ENCODE measurements around the gene PCDH1.
A peak's percentile ranks its signal among the peaks of the same experiment; 100 is the strongest.

The PCDH1 gene

DNA sequence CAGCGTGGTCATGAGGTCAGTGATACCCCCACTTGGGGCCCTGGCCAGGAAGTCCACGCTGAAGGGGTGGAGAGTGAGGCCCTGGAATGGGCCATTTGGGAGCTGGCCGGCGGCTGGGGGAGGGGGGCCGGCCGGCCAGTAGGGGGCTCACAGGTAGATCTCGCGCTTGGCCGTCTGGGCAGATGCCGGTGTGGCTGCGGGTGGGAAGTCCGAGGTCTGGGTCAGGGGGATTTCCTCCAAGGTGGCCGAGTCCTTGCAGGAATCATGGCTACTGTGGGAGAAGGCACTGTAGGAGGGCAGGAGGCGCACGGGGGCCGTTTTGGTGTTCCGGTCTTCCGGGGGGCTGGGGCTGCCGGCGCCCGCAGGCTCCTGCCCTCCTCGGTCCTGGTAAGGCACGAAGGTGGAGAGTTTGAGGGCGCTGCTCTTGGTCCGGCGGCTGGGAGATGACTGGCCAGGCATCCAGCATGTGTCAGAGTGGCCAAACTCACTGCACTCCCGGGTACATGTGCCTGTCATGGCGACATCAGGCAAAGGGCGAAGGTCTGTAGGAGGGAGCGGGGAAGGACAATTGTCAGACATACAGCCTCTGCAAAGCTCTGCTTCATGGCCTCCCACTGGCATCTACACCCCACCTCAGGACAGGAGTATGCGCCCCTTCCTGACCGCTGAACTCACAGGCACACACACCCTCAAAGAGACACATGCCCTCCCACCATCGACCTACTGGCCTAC, 24.1 kb downstream of the PCDH1 start:
- DNase-seq (no peak), ATAC-seq (no peak)

- DNase-seq: no peak
- no peak for ATAC-seq
These were observed 25.8 kb downstream of the PCDH1 start for GRCh38 chr5:141852448-141852847.

DNA sequence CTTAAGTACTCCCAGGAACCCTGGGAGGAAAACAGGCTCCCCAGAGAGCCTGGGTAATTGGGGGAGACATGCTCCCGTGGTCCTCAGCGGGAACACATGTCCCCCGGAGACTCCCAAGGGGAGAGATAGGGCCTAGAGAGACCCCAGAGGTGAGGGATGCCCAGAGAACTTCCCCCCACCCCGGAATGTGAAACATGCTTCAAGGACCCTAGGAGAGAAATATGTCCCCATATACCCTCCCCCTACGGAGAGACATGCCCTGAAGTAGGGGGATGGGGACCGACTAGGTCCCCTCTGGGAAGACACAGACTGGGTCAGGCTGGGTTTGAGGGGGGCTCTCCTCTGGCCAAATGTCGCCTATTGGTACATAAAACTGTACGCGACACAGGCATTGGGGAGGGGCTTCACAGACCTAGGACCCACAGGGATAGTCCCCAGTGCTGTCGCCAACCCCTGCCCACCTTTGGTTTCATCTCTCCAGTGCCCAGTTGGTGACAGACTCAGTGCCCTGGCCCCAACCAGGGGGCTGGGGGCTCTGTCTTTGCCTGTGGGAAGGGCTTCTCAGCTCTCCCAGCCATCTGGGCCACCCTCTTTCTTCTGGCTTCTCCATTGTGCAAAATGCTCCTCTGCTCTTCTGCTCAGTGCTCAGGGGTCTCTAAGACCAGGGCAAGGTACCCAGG, 26.9 kb downstream of the PCDH1 start:
- DNase-seq (no peak), ATAC-seq (no peak)

DNA sequence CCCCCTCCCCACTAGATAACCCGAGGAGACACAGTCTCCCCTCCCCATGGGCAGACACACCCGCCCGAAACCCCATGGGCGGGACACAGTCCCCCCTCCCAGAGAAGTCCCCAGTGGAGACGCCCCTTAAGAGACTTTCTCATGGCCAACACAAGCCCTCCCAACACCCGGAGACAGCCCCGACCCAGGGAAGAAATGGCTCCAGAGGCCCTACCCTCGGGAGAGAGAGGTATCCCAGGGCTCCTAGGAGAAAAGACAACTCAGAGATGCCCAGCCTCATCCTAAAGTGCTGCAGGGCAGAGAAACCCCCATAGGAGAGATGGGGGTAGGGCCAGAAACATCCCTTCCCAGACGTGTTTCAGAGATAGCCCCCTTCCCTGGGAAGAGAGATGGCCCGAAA, 27.4 kb downstream of the PCDH1 start:
- DNase-seq: no peak
- ATAC-seq: no peak

DNA sequence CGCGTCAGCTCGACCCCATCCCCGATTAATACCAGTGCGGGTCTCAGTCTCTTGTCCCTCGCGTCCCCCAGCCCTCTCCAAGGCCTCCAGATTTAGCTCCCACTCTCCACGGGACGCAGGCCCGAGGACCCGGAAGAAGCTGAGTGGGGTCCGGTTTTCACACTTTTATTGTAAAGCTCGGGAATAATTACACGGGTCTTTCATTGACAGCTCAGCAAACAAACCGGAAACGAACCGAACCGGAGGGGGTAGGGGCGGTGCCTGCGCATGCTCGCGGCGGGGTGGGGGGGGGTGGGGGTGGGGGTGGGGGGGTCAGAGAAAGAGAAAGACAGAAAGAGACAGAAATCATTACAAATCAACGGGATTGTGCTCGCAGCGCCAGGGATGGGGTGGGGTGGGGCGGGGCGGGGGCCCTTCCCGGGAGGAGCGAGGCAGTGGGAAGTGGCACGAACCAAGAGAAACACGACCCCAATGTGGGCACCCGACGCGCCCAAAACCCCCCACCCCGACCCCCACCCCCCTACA, 27.9 kb downstream of the PCDH1 start:
- peak; percentile 50 for DNase-seq

DNA sequence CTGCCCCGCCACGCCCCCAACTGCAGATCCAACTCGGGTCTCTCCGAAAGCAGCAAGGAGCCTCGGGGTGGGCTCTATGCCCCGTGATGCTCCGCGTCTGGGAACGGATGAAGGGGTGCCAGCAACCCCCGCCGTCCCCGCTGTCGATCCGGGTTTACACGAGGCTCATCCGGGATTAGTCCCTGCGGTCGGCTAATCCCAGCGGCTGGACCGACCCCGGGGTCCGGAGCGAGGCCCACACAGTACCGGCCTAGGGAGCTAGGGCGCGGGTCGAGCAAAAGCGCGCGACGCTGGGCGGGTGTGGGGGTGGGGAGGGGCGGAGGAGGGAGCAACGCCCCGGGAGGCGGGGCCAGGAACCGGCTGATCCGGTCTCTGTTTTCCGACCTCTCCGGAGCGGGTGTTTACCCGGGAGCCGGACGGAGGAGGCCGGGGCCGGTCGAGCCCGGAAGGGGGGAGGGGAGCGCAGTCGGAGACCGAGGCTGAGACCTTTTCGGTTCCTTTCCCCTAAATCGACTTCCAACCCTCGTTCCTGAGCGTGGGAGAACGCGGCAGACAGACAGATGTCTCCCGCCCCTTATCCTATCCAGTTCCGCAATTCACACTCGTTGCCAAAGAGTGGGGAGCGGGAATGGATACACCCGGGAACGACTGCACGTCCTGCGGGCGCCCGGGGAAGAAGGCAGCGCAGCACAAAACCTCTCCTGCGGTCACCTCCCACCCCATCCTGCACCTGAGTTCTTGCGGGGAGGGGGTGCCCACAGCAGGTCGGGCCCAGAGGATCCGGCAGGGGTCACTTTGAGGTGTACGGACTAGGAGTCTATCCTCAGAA, 28.6 kb downstream of the PCDH1 start:
- DNase-seq: peak; percentile 78
- peak; percentile 66 for ATAC-seq

More for the DNA sequence above, 27.9 kb downstream of the PCDH1 start:
- no peak for ATAC-seq

DNA sequence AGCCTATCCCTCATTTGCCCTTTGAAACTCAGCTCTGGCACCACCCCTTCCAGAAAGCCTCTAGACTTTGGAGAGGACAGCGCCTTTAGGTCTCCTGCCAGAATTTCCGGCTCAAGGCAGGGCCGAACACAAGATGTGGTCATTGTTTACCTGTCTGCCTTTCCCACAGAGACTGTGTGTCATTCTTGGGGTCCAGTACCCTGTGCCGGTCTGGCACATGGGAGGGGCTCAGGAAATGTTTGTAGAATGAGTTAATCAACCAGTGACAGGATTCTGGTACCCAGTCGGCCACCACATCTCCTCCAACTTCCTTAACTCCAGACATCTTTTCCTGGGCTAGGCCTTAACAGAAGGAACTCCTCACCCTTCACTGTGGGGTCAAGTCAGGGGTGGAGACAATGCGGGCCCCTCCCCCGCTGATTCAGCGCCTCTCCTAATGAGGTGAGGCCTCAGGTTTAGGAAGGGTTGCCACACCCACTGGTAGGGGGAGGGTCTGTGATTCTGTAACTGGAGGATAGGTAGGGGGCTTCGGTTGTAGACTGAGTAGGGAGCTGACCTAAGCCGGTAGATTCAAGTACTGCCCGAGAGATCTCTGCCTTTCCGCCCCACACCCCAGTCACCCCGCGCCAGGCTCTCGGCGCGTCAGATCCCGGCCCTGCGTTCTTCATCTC, 29.3 kb downstream of the PCDH1 start:
- ATAC-seq: peak; percentile 16
- DNase-seq: peak; percentile 63

DNA sequence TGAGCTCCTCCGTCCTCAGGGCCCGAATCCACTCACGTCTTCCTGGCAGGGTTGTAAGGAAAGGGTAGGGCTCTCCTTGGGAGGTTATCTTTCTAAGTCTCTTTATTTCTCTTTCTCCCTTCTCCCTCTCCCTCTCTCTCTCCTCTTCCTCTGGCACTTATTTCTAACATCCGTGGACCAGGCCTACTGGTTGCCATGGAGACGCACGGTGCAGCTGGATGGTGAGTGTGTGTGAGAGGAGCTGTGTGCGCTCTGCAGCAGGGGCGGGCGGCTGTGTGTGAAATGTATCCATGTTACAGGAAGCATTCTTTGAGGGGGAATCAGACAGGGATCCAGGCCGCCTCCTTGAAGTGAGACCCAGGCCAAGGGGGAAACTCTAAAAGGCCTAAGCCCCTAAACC, 32.2 kb downstream of the PCDH1 start:
- ATAC-seq: no peak
- DNase-seq: no peak

DNA sequence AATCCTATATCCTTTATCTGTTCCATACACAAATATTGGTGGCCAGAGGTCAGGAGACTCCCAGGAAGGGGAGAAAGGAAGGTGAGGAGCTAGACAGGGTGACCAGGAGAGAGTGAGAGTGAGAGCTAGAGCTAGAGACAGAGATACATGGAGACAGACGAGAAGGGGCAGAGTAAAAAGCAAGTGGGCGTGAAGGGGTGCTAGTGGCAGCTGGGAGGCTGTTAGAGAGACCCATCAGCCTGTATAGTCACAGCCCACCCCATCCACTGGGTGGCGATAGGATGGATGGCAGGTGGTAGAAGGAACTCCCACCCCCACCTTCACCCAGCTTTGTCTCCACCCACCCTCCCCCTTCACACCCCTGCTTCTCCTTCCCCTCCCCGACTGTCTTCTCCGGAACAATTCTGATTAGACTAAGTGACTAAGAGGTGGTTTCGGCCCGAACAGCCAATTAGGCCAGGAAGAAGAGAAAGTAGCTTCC, 32.8 kb downstream of the PCDH1 start:
- peak; percentile 35 for DNase-seq

GRCh38 chr5:141844414-141845097, 33.7 kb downstream of the PCDH1 start:
- ATAC-seq (no peak), DNase-seq (no peak)

More for the DNA sequence above, 32.8 kb downstream of the PCDH1 start:
- ATAC-seq: peak; percentile 33

GRCh38 chr5:141843156-141843927, 34.9 kb downstream of the PCDH1 start:
- DNase-seq: no peak
- no peak for ATAC-seq

DNA sequence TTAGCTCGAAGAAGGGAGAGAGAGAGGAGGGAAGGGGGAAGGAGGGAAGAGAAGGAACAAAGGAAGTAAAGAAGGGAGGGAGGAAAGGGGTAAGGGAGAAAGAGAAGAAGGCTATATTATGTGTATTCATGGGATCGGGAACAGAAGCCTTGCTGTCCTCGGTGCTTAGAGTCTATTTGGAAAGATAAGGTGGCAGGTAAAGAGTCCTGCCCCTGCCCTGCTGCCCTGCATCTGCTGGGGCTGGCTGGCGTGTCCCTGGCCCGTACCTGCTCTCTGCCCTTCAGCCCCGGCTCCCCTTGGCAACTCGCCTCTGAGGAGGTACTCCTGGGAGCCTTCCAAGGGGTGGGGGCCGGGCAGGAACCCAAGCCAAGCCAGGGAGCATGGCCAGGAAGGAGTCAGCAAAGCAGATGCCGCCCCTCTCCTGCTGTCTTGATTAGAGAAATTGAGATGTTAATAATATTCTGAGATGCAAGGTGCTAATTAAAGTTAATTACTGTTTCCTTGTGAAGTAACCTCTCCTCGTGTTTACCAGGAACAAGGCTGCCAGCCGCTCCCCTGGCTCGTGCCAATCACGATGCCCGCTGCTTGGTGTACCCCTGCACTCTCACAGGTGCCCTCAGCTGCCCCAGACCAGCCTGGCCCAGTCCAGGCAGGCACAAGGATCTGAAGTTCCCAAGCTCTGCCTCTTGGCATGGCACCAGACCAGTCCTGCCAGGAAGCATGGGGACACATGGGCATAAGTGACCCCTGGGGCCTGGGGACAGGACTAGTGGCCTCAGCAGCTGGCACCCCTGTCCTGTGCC, 36.6 kb downstream of the PCDH1 start:
- ATAC-seq (no peak), DNase-seq (no peak)

- DNase-seq: no peak
- ATAC-seq: no peak
These were observed 37.3 kb downstream of the PCDH1 start for GRCh38 chr5:141840826-141841360.

- DNase-seq: no peak
- no peak for ATAC-seq
These were observed 37.9 kb downstream of the PCDH1 start for GRCh38 chr5:141840280-141840812.

DNA sequence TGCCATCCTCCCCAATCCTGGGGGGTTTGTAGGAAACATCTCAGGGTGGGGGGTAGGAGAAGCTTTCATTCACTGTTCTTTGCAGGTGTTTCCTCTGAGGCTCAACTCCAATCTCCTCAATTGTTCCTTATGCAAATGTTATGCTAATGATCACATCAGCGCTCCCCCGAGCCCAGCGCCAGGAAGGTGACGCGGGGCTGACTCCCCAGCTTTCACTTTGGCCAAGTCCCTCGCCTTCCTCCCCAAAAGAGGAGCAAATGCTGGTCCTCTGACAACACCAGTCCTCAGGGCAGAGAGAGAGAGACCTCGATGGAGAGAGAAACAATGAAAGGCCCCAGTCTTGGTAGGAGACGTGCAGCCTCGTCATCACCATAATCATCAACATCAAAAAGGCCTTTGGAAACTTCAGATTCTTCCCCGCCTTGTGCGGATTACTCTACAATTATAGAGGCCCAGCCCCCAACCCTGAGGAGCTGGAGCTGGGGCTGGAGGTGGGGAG, 39.1 kb downstream of the PCDH1 start:
- no peak for DNase-seq
- no peak for ATAC-seq

DNA sequence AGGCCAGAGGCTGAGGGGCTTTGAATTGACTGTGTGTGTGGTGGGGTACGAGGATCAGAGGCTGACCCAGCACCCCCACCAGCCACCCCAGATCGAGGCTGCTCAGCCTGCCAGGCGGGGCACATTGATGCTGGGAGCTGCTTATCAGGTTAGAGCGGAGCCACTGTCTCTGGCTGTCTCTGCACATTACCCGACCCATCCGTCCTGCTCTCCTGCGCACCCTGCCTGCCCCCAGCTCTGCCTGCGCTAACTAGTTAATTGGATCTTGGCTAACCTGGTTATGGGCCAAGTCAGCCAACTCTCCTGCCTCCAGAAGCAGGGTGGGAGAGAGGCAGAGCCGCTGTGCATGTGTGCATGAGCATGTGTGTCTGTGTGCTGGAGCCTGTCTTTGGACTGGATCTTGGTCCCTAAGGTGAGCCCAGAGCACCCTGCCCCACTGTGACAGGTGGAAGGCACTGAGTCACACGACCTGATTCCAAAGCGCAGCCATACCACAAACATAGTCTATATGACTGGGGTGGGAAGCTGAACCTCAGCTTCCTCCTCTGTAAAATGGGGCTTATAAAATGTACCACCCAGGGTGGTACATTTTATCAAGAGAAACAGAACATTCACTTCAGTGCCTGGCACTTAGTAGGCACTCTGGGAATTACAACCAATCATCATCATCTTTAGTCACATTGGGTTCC, 39.7 kb downstream of the PCDH1 start:
- no peak for ATAC-seq
- DNase-seq: no peak

DNA sequence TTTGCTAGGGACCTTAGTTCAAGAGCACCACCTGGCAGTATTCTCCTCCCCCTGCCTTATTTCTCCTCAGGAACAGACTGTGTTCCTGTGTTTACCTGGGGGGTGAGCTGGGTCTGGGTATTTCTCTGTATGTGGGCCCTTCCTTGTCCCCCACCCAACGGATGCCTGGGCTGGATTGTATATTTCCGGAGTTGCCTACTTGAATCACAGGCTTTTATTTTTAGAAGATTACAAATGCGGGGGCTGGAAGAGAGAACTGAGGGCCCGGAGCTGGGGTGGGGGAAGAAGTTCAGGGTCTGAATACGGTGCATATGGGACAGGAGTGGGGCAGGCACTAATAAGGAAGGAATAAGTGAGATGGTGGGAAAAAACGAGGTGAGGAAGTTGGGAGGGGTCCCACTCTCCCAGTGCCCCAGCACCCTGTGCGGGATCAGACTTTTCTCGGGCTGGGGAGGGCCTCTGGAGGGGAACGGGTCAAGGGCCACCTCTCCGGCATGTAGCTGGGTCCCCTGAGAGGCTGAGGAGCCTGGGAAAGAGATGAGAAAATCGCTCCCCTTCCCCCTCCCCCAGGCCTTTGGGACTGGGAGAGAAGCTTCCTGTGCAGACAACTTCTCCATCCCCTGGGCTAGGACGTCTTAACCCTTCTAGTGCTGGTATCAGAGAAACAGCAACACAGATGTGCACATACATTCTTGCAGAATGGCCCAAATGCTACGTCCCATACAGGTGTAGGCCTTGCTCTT, 42.1 kb downstream of the PCDH1 start:
- DNase-seq: no peak

GRCh38 chr5:141834331-141834730, 43.9 kb downstream of the PCDH1 start:
- DNase-seq: no peak
- ATAC-seq: no peak

More for the DNA sequence above, 42.1 kb downstream of the PCDH1 start:
- ATAC-seq: no peak
